SK-N-SH (cell line): ENCODE data around the gene TMEM205. TPM values are rescaled to one million over a fixed set of nuclear protein-coding genes. Genes with fewer than 3 reads are reported as not detected.

Experiments used
- CTCF ChIA-PET: fragments of 300-600, 350-600 bp; formaldehyde crosslinking; extraction: SDS; loops from one replicate; lab custom pipeline; 2021; lab: Yijun Ruan, JAX
- POLR2A ChIA-PET: fragments of 350-600 bp; sonication (Branson Sonifier 250); formaldehyde crosslinking; extraction: SDS; loops from one replicate; lab custom pipeline; 2020; ENCODE audit warnings: antibody characterized with exemption, inconsistent platforms; lab: Yijun Ruan, JAX
- DNase-seq: peaks from one replicate; pipeline ENCODE4 v3.0.0; 2012
- H2AFZ ChIP-seq: fragments of 200-600 bp; sonication (generic); 2 replicates; pipeline ENCODE4 v1.8.1; 2016; ENCODE audit warnings: antibody characterized with exemption, mild to moderate bottlenecking, low read depth
- H3F3A ChIP-seq: fragments of 200-600 bp; sonication (generic); replicated peaks from 2 replicates; pipeline ENCODE3; 2016; ENCODE audit warnings: antibody characterized with exemption, mild to moderate bottlenecking; ENCODE audit not compliant: insufficient read depth
- H3K27ac ChIP-seq, 2 experiments: fragments of 200-500 bp in 1 of 2; fragments of 200-600 bp in 1 of 2; sonication (Bioruptor generic) in 1 of 2; sonication (generic), shearing (Covaris generic) in 1 of 2; 2 replicates each; pipeline versions ENCODE4 v1.5.1 to v1.6.1; 2014 to 2016; ENCODE audit warnings: low read depth in 2 of 2, inconsistent platforms in 1 of 2, low read length in 1 of 2, mild to moderate bottlenecking in 1 of 2, mixed read lengths in 1 of 2
- H3K27me3 ChIP-seq: fragments of 200-600 bp; sonication (generic), shearing (Covaris generic); 2 replicates; pipeline ENCODE4 v1.6.1; 2016; ENCODE audit warnings: mixed run types; ENCODE audit not compliant: insufficient read depth
- H3K36me3 ChIP-seq, 2 experiments: fragments of 200-500 bp in 1 of 2; fragments of 200-600 bp in 1 of 2; sonication (Bioruptor generic) in 1 of 2; sonication (generic) in 1 of 2; replicated peaks in 1 of 2; 2 replicates each; pipeline versions ENCODE3 to v1.5.1; 2014 to 2016; ENCODE audit warnings: low read length in 1 of 2, mild to moderate bottlenecking in 1 of 2; ENCODE audit not compliant: insufficient read depth in 2 of 2, control insufficient read depth in 1 of 2
- H3K4me1 ChIP-seq, 2 experiments: fragments of 200-500 bp in 1 of 2; fragments of 200-600 bp in 1 of 2; sonication (Bioruptor generic) in 1 of 2; sonication (generic), shearing (Covaris generic) in 1 of 2; 2 replicates each; pipeline versions ENCODE4 v1.5.1 to v1.6.1; 2014 to 2016; ENCODE audit warnings: low read depth in 1 of 2, low read length in 1 of 2, mixed run types in 1 of 2; ENCODE audit not compliant: insufficient read depth in 2 of 2, control insufficient read depth in 1 of 2
- H3K4me2 ChIP-seq: fragments of 200-600 bp; sonication (generic), shearing (Covaris generic); 2 replicates; pipeline ENCODE4 v1.6.1; 2017; ENCODE audit warnings: mixed run types
- H3K4me3 ChIP-seq, 2 experiments: fragments of 200-500 bp in 1 of 2; fragments of 200-600 bp in 1 of 2; sonication (Bioruptor generic) in 1 of 2; sonication (generic), shearing (Covaris generic) in 1 of 2; 2 replicates each; pipeline versions ENCODE4 v1.5.1 to v1.8.1; 2014 to 2016; ENCODE audit warnings: low read depth in 2 of 2, inconsistent platforms in 1 of 2, low read length in 1 of 2, mild to moderate bottlenecking in 1 of 2, mixed read lengths in 1 of 2, moderate library complexity in 1 of 2
- H3K79me2 ChIP-seq: fragments of 200-600 bp; sonication (generic); 2 replicates; pipeline ENCODE4 v1.8.1; 2017; ENCODE audit warnings: mild to moderate bottlenecking; ENCODE audit not compliant: insufficient read depth
- H3K9ac ChIP-seq: fragments of 200-600 bp; sonication (generic); 2 replicates; pipeline ENCODE4 v1.6.1; 2017; ENCODE audit warnings: mixed run types
- H3K9me2 ChIP-seq: fragments of 200-600 bp; sonication (generic); 2 replicates; pipeline ENCODE4 v1.6.1; 2017; ENCODE audit warnings: mixed run types
- H3K9me3 ChIP-seq: fragments of 200-600 bp; sonication (generic); 2 replicates; pipeline ENCODE4 v1.6.1; 2017; ENCODE audit warnings: mixed run types, mild to moderate bottlenecking, moderate library complexity
- H4K20me1 ChIP-seq: fragments of 200-600 bp; sonication (generic); 2 replicates; pipeline ENCODE4 v1.6.1; 2017; ENCODE audit warnings: mild to moderate bottlenecking, mixed run types; ENCODE audit not compliant: insufficient read depth
- ELF1 ChIP-seq: IDR thresholded peaks from 2 replicates; pipeline ENCODE4 v1.4.0; 2012
- EP300 ChIP-seq, 2 experiments: IDR thresholded peaks; 2 replicates each; pipeline versions ENCODE4 v1.4.0 to v1.6.1; 2012; ENCODE audit warnings: borderline replicate concordance in 1 of 2, low read depth in 1 of 2, low read length in 1 of 2
- FOSL2 ChIP-seq: IDR thresholded peaks from 2 replicates; pipeline ENCODE4 v1.4.0; 2012; ENCODE audit warnings: low read depth, mild to moderate bottlenecking, moderate library complexity, borderline replicate concordance
- FOXM1 ChIP-seq: IDR thresholded peaks from 2 replicates; pipeline ENCODE4 v1.4.0; 2012; ENCODE audit warnings: low read depth, mild to moderate bottlenecking
- GATA2 ChIP-seq: sonication (generic); formaldehyde crosslinking; IDR thresholded peaks from 2 replicates; pipeline ENCODE4 v1.5.0; 2020; ENCODE audit warnings: mild to moderate bottlenecking, missing genetic modification reagents
- IRF3 ChIP-seq: fragments of 150-350 bp; IDR thresholded peaks from 2 replicates; pipeline ENCODE4 v1.6.1; 2016; ENCODE audit warnings: mild to moderate bottlenecking, low read depth, low read length
- JUND ChIP-seq: IDR thresholded peaks from 2 replicates; pipeline ENCODE4 v1.4.0; 2012
- MXI1 ChIP-seq: IDR thresholded peaks from 2 replicates; pipeline ENCODE4 v1.6.1; 2012; ENCODE audit warnings: mild to moderate bottlenecking, low read depth, low read length, improper control_type of control experiment
- NRF1 ChIP-seq: IDR thresholded peaks from 2 replicates; pipeline ENCODE4 v1.6.1; 2012; ENCODE audit warnings: low read depth, mild to moderate bottlenecking, low read length
- RCOR1 ChIP-seq: fragments of 150-350 bp; IDR thresholded peaks from 2 replicates; pipeline ENCODE4 v1.6.1; 2017; ENCODE audit warnings: antibody characterized with exemption, low read length
- REST ChIP-seq: IDR thresholded peaks from 2 replicates; pipeline ENCODE4 v1.6.1; 2012; ENCODE audit warnings: mild to moderate bottlenecking, low read depth, low read length, moderate library complexity
- TAF1 ChIP-seq: IDR thresholded peaks from 2 replicates; pipeline ENCODE4 v1.6.1; 2012; ENCODE audit warnings: low read depth, mild to moderate bottlenecking, low read length, moderate library complexity, borderline replicate concordance
- TCF12 ChIP-seq: IDR thresholded peaks from 2 replicates; pipeline ENCODE4 v1.4.0; 2012
- TEAD4 ChIP-seq: IDR thresholded peaks from 2 replicates; pipeline ENCODE4 v1.4.0; 2012; ENCODE audit warnings: mild to moderate bottlenecking, borderline replicate concordance; ENCODE audit not compliant: insufficient read depth
- USF1 ChIP-seq: IDR thresholded peaks from 2 replicates; pipeline ENCODE4 v1.4.0; 2012; ENCODE audit warnings: low read depth, borderline replicate concordance
- USF2 ChIP-seq: fragments of 150-350 bp; IDR thresholded peaks from 2 replicates; pipeline ENCODE4 v1.6.1; 2017; ENCODE audit warnings: antibody characterized with exemption, low read length, low read depth, borderline replicate concordance
- YY1 ChIP-seq: IDR thresholded peaks from 2 replicates; pipeline ENCODE4 v1.4.0; 2012; ENCODE audit warnings: low read depth, mild to moderate bottlenecking
- WGBS: methylation state at CpG from one replicate; pipeline ENCODE4 v1.1.6; 2017; ENCODE audit warnings: low lambda C conversion rate; 5-methylcytosine and 5-hydroxymethylcytosine counted together
- polyA plus RNA-seq, 3 experiments: library from polyadenylated mRNA; depleted of rRNA; stranded (reverse); fragments of >200 nt; gene quantifications; 2 replicates each; pipeline ENCODE4 v1.2.3, GENCODE V29; 2012

TMEM205 gene
- polyA plus RNA-seq, 1 of the 3 experiments (the other 2 are of a cell fraction), result 219 TPM

GRCh38 chr19:11338569-11339253 lies 7.4 kb downstream of the TMEM205 start:
- Histone ChIP-seq H3K4me1 (peaks cover 0 to 13% of the 10 kb centered on the region in 2 experiments; a peak in 1 of 4 replicates), H3F3A (peaks cover under 1% of the 10 kb centered on the region), H3K9me2 (no peaks in the 10 kb centered on the region), H3K79me2 (no peaks in the 10 kb centered on the region), H3K27ac (peak overlapping the region in 1 of 2 experiments; percentile 66; a peak in 1 of 4 replicates), H4K20me1 (peaks cover 2% of the 10 kb centered on the region; the same call in 1 of the 2 replicates), H3K9ac (peak overlapping the region; percentile 78), H3K27me3 (no peaks in the 10 kb centered on the region), H3K4me3 (peak overlapping the region; percentile 66 to 88), H3K36me3 (peaks cover 14% of the 10 kb centered on the region in 2 experiments), H3K4me2 (peak overlapping the region; percentile 99), H2AFZ (peak overlapping the region; percentile 97; the same call in 1 of the 2 replicates), H3K9me3 (no peaks in the 10 kb centered on the region)
- peak; percentile 9 for DNase-seq
- WGBS, result 30% methylated on average over 15 of the region's 21 CpGs
- POLR2A ChIA-PET, result interaction anchor here (0.5 to 4.2 kb wide), 5 partner anchors 12 to 1444 kb away, joined by 3 to 17 read pairs (median 4); no protein-coding TSS in a partner anchor
- CTCF ChIA-PET, result interaction anchor here (0.9 to 2.8 kb wide), 8 partner anchors 13 to 144 kb away, joined by 3 to 16 read pairs (median 4); partner anchors contain the start of genes ANGPTL8, EPOR and ODAD3
- TF ChIP-seq TEAD4, result no peak
- no peak for TF ChIP-seq TAF1
- TF ChIP-seq RCOR1, result no peak
- no peak for TF ChIP-seq USF2
- TF ChIP-seq ELF1, result no peak
- no peak for TF ChIP-seq MXI1
- no peak for TF ChIP-seq FOXM1
- no peak for TF ChIP-seq YY1
- no peak for TF ChIP-seq JUND
- no peak for TF ChIP-seq FOSL2
- no peak for TF ChIP-seq IRF3

- no peak overlapping the region for H2AFZ ChIP-seq
- POLR2A ChIA-PET, result interaction anchor here (0.5 to 4.2 kb wide), 5 partner anchors 11 to 1444 kb away, joined by 3 to 17 read pairs (median 4); no protein-coding TSS in a partner anchor
- no peaks in the 10 kb centered on the region for H3K9me2 ChIP-seq
- peaks cover 14 to 17% of the 10 kb centered on the region in 2 experiments for H3K36me3 ChIP-seq
- H3K9me3 ChIP-seq, result no peaks in the 10 kb centered on the region
- no peaks in the 10 kb centered on the region for H3K27me3 ChIP-seq
- H3K79me2 ChIP-seq, result no peaks in the 10 kb centered on the region
- H3K27ac ChIP-seq, result no peak overlapping the region
- CTCF ChIA-PET, result interaction anchor here (1.0 to 2.8 kb wide), 6 partner anchors 16 to 144 kb away, joined by 3 to 16 read pairs (median 4); partner anchors contain the start of genes ANGPTL8, EPOR and ODAD3
- no peaks in the 10 kb centered on the region for H3F3A ChIP-seq
- peak overlapping the region; percentile 99 for H3K4me2 ChIP-seq
- H4K20me1 ChIP-seq, result no peaks in the 10 kb centered on the region
- H3K4me3 ChIP-seq, result peak overlapping the region in 1 of 2 experiments; percentile 66; a peak in 2 of 4 replicates
- H3K4me1 ChIP-seq, result peaks cover 0 to 13% of the 10 kb centered on the region in 2 experiments; a peak in 1 of 4 replicates
- 92% methylated on average over 5 of the region's 7 CpGs for WGBS
- peak; percentile 19 for DNase-seq
- H3K9ac ChIP-seq, result no peak overlapping the region
- TF ChIP-seq REST (no peak), EP300 (IDR thresholded peaks at IDR 0.05; ENCODE audit: borderline replicate concordance in 1 of 2, low read depth in 1 of 2, low read length in 1 of 2) (no peak), FOXM1 (no peak), NRF1 (no peak), TCF12 (no peak), GATA2 (CRISPR knock-in tag) (no peak), MXI1 (no peak), IRF3 (no peak), TAF1 (no peak), YY1 (no peak), USF1 (no peak), RCOR1 (no peak)
Measured at GRCh38 chr19:11338121-11338520, 7.9 kb downstream of the TMEM205 start.
